MM.1S (cell line): ENCODE results near the gene LRRC10B.

Source experiments
- CTCF ChIP-seq: fragments of 300-600 bp; sonication (generic); IDR thresholded peaks from 2 replicates; pipeline ENCODE4 v1.5.1; 2016; ENCODE audit warnings: antibody characterized with exemption, low read length, mixed read lengths
- EZH2 ChIP-seq: fragments of 300-600 bp; sonication (generic); optimal IDR thresholded peaks from 2 replicates; pipeline ENCODE3; 2017; ENCODE audit warnings: low read depth, mild to moderate bottlenecking, antibody characterized with exemption, low read length, mixed read lengths
- EZH2phosphoT487 ChIP-seq: fragments of 300-600 bp; sonication (generic); IDR thresholded peaks from 2 replicates; pipeline ENCODE4 v1.6.1; 2018; ENCODE audit warnings: antibody characterized with exemption, low read length

GRCh38 chr11:61549662-61550568 is 41.4 kb downstream of the LRRC10B start:
- TF ChIP-seq EZH2 (no peak), CTCF (no peak), EZH2phosphoT487 (no peak)
